Fibroblast of lung (primary cell): ENCODE data around the gene LYRM2. TPM values are rescaled to one million over a fixed set of nuclear protein-coding genes. Genes with fewer than 3 reads are reported as not detected.

Experiments used
- DNase-seq, 2 donors: peaks; one replicate each; pipeline versions ENCODE4 v3.0.0 to v3.0.0-alpha.2; 2010; ENCODE audit warnings: low read depth in 2 of 2
- H2AFZ ChIP-seq: 2 replicates; pipeline ENCODE4 v1.5.1; 2012; ENCODE audit warnings: low read length, control low read depth, inconsistent platforms
- H3K27ac ChIP-seq: 2 replicates; pipeline ENCODE4 v1.5.1; 2011; ENCODE audit warnings: low read length, control low read depth; ENCODE audit not compliant: insufficient read depth
- H3K27me3 ChIP-seq: 2 replicates; pipeline ENCODE4 v1.5.1; 2011; ENCODE audit warnings: mild to moderate bottlenecking, low read length; ENCODE audit not compliant: control insufficient read depth, insufficient read depth
- H3K36me3 ChIP-seq: 2 replicates; pipeline ENCODE4 v1.5.1; 2011; ENCODE audit warnings: low read length; ENCODE audit not compliant: control insufficient read depth, insufficient read depth
- H3K4me1 ChIP-seq: 2 replicates; pipeline ENCODE4 v1.5.1; 2011; ENCODE audit warnings: low read length; ENCODE audit not compliant: control insufficient read depth, insufficient read depth; ENCODE audit errors: extremely low read depth
- H3K4me2 ChIP-seq: 2 replicates; pipeline ENCODE4 v1.5.1; 2011; ENCODE audit warnings: low read length, control low read depth; ENCODE audit not compliant: insufficient read depth; ENCODE audit errors: extremely low read depth
- H3K4me3 ChIP-seq, 4 experiments: fragments of 200-600 bp in 1 of 4; sonication (generic) in 1 of 4; replicated peaks in 1 of 4; 2 replicates each; pipeline ENCODE4 v1.5.1; 2011 to 2016; ENCODE audit warnings: low read length in 4 of 4, low read depth in 3 of 4, mild to moderate bottlenecking in 3 of 4, control low read depth in 2 of 4, inconsistent platforms in 1 of 4, mixed read lengths in 1 of 4; ENCODE audit not compliant: insufficient read depth in 1 of 4; ENCODE audit errors: control extremely low read depth in 1 of 4
- H3K79me2 ChIP-seq: 2 replicates; pipeline ENCODE4 v1.5.1; 2012; ENCODE audit warnings: mild to moderate bottlenecking, low read length, inconsistent platforms; ENCODE audit not compliant: control insufficient read depth, insufficient read depth
- H3K9ac ChIP-seq: 2 replicates; pipeline ENCODE4 v1.5.1; 2011; ENCODE audit warnings: mild to moderate bottlenecking, low read length, control low read depth; ENCODE audit not compliant: insufficient read depth
- H3K9me3 ChIP-seq: 2 replicates; pipeline ENCODE4 v1.5.1; 2012; ENCODE audit warnings: low read depth, low read length; ENCODE audit not compliant: control insufficient read depth, insufficient read depth
- H4K20me1 ChIP-seq: 2 replicates; pipeline ENCODE4 v1.5.1; 2011; ENCODE audit warnings: low read length; ENCODE audit not compliant: control insufficient read depth, insufficient read depth; ENCODE audit errors: extremely low read depth
- CTCF ChIP-seq, 2 donors: IDR thresholded peaks in 1 of 2; conservative IDR thresholded peaks in 1 of 2; 1 replicate in 1 of 2; 2 replicates in 1 of 2; pipeline ENCODE4 v1.5.1; 2011 to 2012; ENCODE audit warnings: low read length in 2 of 2, control low read depth in 1 of 2, inconsistent platforms in 1 of 2, low read depth in 1 of 2, mild to moderate bottlenecking in 1 of 2
- EZH2 ChIP-seq: IDR thresholded peaks from 2 replicates; pipeline ENCODE4 v1.5.1; 2012; ENCODE audit warnings: low read length, control low read depth, mild to moderate bottlenecking; ENCODE audit errors: missing control alignments
- polyA plus RNA-seq, 2 donors: library from polyadenylated mRNA; depleted of rRNA in 1 of 2; stranded (reverse) in 1 of 2; unstranded in 1 of 2; fragments of >200 nt; gene quantifications; 2 replicates each; pipeline ENCODE4 v1.2.1, GENCODE V29; 2011 to 2012; ENCODE audit warnings: missing spikeins in 1 of 2
- total RNA-seq: library from RNA; depleted of rRNA; stranded (reverse); fragments of >200 nt; gene quantifications from 2 replicates; pipeline ENCODE4 v1.2.1, GENCODE V29; 2014

LYRM2 gene
- total and polyA plus RNA-seq, 2 donors (not counting 1 experiment from before 2014, with no cell fraction given) = 27.4 to 66.1 TPM

GRCh38 chr6:89562093-89562973 is 76.2 kb downstream of the LYRM2 start:
- Histone ChIP-seq H3K27ac (no peak overlapping the region), H3K79me2 (no peaks in the 10 kb centered on the region), H2AFZ (no peak overlapping the region), H3K9me3 (no peaks in the 10 kb centered on the region), H3K9ac (no peak overlapping the region), H3K27me3 (peaks cover 6% of the 10 kb centered on the region), H3K4me2 (no peak overlapping the region), H3K4me3 (no peak overlapping the region), H3K36me3 (no peaks in the 10 kb centered on the region), H3K4me1 (no peaks in the 10 kb centered on the region), H4K20me1 (no peaks in the 10 kb centered on the region)
- DNase-seq = peak in 1 of 2 donors; percentile 6
- no peak for TF ChIP-seq EZH2
- TF ChIP-seq CTCF (conservative IDR thresholded peaks at IDR 0.05 in 1 of 2, IDR thresholded peaks at IDR 0.05 in 1 of 2; ENCODE audit: low read depth in 1 of 2, low read length in 2 of 2) = no peak

GRCh38 chr6:89559487-89559886 is 79.1 kb downstream of the LYRM2 start:
- TF ChIP-seq EZH2 (no peak), CTCF (conservative IDR thresholded peaks at IDR 0.05 in 1 of 2, IDR thresholded peaks at IDR 0.05 in 1 of 2; ENCODE audit: low read depth in 1 of 2, low read length in 2 of 2) (no peak)
- H3K27me3 ChIP-seq = peaks cover 8% of the 10 kb centered on the region
- H3K4me2 ChIP-seq = no peak overlapping the region
- no peak for DNase-seq
- H3K9ac ChIP-seq = no peak overlapping the region
- H2AFZ ChIP-seq = no peak overlapping the region
- H3K36me3 ChIP-seq = no peaks in the 10 kb centered on the region
- no peak overlapping the region for H3K4me3 ChIP-seq
- no peaks in the 10 kb centered on the region for H3K79me2 ChIP-seq
- H4K20me1 ChIP-seq = no peaks in the 10 kb centered on the region
- H3K27ac ChIP-seq = no peak overlapping the region
- no peaks in the 10 kb centered on the region for H3K9me3 ChIP-seq
- no peaks in the 10 kb centered on the region for H3K4me1 ChIP-seq

GRCh38 chr6:89555806-89556205 is 82.7 kb downstream of the LYRM2 start:
- Histone ChIP-seq H2AFZ (no peak overlapping the region), H4K20me1 (no peaks in the 10 kb centered on the region), H3K9me3 (no peaks in the 10 kb centered on the region), H3K9ac (no peak overlapping the region), H3K4me2 (no peak overlapping the region), H3K4me3 (no peak overlapping the region), H3K36me3 (no peaks in the 10 kb centered on the region), H3K79me2 (no peaks in the 10 kb centered on the region), H3K4me1 (no peaks in the 10 kb centered on the region), H3K27ac (no peak overlapping the region), H3K27me3 (peaks cover 2% of the 10 kb centered on the region)
- no peak for DNase-seq
- TF ChIP-seq CTCF (conservative IDR thresholded peaks at IDR 0.05 in 1 of 2, IDR thresholded peaks at IDR 0.05 in 1 of 2; ENCODE audit: low read depth in 1 of 2, low read length in 2 of 2) (no peak), EZH2 (no peak)
